ENCODE results near the gene NF1.

DNA sequence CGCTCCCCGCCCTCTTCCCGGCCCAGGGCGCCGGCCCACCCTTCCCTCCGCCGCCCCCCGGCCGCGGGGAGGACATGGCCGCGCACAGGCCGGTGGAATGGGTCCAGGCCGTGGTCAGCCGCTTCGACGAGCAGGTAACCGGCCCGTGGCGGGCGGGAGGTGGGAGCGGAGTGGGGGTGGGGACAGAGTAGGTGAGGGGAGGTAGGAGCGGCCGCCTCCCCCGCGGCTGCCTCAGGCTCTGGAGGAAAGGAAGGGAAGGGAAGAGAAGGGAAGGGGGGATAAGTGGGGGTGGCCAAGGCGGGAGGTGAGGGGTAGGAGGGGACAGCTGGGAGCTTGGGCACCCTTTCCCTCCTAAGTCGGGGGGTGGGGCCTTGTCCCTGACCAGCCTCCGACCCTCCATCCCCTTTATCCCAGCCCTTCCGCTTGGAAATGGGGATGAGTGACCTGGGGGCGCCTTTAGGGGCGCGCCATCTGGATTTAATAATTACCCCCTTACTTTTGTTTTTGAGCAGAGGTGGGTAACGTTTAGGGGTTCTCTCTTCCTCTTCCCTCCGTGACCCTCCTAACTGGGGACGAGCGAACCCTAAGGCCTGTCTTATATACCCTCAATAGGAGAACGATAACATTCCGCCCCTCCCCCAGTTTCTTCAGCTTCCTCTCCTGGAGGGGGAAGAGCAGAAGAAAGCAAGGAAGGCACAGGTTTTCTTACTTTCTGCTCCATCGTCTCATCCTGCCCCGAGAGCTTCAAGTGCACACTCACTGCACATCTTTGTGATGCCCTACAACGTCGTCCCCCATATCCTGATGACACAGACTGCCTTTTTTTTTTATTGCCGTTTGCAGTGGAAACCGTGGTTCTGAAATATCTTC lies 694 bp downstream of the NF1 start:
- TF ChIP-seq, protein P1, sequence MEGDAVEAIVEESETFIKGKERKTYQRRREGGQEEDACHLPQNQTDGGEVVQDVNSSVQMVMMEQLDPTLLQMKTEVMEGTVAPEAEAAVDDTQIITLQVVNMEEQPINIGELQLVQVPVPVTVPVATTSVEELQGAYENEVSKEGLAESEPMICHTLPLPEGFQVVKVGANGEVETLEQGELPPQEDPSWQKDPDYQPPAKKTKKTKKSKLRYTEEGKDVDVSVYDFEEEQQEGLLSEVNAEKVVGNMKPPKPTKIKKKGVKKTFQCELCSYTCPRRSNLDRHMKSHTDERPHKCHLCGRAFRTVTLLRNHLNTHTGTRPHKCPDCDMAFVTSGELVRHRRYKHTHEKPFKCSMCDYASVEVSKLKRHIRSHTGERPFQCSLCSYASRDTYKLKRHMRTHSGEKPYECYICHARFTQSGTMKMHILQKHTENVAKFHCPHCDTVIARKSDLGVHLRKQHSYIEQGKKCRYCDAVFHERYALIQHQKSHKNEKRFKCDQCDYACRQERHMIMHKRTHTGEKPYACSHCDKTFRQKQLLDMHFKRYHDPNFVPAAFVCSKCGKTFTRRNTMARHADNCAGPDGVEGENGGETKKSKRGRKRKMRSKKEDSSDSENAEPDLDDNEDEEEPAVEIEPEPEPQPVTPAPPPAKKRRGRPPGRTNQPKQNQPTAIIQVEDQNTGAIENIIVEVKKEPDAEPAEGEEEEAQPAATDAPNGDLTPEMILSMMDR (IDR thresholded peaks at IDR 0.05), result no peak
- no peak for TF ChIP-seq POLR2AphosphoS5 (IDR thresholded peaks at IDR 0.05)
